C1 segment of cervical spinal cord (tissue), 14 donors: ENCODE results near the gene WNT3.

Experiments
- DNase-seq, 14 donors: peaks; one replicate each; lab custom pipeline; 2025; lab: John Stamatoyannopoulos, UW

Gene WNT3

DNA sequence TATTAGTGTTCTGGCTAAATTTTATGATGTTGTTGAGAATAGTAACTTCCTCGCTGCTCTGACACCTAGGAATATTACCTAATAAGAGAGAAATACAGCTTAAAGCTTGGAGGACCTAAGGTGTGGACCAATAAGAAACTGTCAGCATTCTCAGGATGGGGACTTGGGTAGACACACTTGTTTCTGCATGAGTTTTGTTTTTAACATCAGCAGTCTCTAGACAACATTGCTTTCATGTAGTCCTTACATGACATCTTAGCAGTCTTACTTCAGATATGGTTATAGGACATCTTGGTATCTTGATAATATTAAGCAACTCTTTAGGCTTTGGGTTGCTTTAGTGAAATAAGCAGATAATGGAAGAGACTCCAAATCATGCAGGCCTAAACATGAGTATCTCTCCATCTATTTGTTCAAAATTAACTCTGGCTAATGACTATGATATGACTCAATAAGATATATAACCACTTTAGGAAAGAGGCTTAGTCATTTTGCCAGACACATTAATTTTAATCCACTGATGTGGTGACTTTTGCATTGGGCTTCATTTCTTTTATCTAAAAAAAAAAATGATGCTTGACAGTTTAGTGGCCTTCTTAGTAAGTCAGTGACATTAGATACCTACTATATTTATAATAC lies 84.5 kb downstream of the WNT3 start:
- DNase-seq: no peak

DNA sequence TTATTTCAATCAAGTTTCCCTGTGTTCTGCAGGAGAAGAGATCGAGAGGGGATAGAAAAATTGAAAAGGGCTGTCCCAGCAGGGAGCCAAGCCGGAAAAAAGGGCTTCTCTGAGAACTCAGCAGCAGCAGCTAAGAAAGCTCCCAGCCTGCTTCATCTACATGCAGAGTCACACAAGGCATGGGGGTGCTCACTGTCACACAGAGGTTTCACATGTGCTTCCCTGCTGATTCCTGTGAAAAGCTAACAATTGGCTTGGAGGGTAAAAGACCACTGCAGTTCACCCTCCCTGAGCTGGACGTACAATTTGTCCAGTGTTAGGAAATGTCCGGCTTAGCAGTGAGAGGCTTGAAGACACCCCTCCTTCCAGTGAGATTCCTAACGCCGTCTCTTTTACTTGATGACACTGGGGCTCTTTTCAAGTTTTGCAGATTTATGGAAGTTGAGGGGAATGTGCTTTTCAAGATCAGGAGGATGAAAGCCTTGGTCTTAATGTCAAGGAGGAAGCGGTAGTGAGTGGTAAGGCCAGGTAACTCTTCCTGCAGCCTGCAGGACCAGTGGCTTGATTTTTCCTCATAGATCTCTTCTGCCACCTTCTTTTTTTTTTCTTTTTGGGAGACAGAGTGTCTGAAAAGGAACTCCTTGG lies 85.6 kb downstream of the WNT3 start:
- DNase-seq: peak in 4 of 14 donors; percentile 1 to 10 (median 2)

DNA sequence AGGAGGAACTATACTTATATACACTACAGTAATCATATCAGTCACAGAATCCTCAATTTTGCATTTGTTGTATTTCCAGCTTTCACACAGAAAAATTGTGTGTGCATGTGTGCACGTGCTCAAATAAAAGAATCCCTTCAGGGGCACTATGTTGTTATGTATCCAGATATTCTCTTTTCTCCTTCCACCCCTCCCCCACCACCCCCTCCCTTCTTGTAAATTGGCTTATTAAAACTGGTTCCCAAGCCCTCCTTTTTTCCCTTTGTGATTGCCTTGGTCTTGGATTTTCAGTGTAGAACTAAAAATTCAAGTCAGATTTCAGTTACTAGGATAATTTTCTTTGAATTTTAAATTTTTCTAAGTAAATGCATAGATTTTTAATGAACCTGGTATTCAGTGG lies 86.3 kb downstream of the WNT3 start:
- DNase-seq: no peak

DNA sequence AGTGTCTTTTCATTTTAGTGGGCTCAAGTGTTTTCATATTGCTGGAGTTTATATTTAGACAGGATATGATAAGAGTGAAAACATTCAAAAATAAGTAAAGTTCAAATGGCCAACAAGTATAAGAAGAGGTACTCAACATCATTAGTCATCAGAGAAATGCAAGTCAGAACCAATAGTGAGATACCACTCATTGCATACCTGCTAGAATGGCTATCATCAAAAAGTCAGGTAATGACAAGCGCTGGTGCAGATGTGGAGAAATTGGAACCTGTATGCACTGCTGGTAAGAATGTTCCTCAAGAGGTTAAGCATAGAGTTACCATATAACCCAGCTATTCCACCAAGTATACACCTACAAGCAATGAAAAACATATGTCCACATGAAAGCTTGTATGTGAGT lies 87.8 kb downstream of the WNT3 start:
- DNase-seq: no peak

DNA sequence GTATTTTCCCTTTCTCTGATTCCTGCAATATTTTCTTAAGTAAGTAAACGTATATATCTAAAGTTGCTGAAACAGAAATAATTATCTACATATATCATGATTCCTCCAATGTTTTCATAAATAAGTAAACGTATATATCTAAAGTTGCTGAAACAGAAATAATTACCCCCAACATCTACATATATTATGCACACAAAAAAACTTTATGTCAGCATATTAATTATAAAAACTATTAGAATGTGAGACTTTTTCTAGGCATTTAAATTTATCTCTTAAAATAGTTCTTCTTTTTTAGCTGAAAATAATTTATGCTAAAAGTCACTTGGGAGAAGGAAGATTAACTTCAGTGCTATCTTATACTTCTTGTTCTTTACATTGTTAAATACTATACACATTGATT lies 88.5 kb downstream of the WNT3 start:
- DNase-seq: no peak

DNA sequence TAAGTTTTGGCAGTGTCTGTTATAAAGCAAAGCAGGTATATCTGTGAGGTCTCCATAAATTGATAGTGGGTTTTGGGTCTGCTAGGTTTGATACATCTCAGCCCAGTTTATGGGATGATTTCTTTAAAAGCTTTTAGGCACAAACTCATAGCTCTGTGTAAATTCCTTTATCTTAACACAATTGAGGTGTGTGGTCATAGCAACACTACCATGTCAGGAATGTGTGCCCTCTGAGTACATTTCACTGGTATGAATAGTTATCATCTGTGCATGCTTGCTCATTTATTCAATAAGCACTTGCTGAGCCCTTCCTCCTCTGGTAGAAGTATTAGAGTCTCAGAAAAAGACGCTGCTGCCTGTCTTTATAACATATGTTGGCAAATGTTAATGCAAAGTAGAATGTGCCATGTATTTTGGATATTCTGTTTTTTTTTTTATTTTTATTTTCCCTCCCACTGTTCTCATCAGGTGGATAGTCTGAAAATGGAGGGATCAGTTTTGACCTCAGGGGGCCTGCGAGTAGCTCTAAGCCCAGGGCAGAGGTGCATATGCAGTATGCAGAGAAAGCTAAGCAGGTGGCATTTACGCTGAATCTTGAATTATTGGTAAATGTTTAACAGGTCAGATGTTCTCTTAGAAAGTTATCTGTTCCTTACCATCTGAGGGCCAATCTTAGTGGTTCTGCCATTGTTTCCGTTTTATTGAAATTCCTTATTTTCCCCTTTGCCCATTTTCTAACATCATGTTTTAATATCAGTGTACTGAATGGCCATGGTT lies 90.7 kb downstream of the WNT3 start:
- no peak for DNase-seq

DNA sequence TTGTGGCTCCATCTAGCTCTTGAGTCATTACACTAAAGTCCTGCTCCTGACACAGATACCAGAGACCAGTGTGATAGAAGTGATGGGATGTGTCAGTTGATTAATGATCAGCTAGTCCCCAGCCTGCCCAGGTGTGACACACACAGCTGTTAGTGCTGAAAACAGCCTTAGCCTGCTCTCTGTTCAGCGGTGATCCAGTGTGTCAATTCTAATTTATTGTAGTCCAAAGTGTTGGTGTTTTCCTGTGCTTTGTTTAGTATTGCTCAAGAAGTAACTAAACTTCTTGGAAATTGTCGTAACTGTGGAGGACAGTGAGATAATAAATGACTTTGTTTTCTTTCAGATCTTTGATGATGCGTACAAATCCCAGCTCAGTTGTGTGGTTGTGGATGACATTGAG lies 92.3 kb downstream of the WNT3 start:
- DNase-seq: no peak

DNA sequence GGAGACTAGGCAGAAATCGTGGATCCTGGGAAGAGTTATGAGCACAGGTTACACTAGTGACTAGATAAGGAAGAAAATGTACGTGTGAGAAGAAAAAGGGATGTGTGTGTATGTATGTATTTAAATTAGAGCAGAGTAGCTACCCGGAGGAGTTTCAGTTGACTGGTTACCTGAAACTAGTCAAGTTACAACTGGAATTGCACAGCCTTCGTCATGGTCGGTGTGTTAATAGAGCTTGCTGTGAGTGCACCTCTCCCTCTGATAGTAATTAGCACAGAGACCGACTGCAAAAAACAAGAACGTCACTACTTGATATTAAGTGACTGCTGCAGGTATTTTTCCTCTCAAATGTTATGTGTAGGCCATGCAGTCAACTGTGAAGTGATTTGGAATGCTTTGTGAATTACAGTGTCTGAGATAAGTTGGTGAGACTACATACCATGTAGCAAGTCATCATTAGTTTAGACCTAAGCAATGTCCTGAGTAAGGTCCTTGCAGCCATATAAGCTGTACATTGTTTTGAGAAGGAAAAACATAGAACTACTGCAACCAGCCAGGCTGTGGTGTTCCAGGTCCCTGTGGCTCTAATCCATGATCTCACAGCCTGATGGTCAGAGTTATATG lies 95.7 kb downstream of the WNT3 start:
- no peak for DNase-seq

DNA sequence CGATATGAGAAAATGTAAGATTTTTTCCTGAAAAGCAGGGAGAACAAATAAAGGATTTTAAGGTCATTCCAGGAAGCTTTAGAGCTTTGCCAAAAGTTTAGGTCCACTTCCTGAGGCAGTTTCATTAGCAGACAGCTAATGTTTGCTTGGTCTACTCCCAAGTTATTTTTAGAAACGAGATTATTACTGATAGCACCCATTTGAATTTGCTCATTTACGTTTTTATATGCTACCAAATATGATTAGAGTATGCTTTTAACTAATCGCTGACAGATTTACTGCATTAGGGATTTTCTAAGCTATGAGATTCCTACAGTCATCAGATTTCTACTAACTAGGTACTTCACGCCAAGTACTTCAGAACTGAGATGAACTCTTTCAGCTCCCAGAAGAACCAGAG lies 98.1 kb downstream of the WNT3 start:
- no peak for DNase-seq

DNA sequence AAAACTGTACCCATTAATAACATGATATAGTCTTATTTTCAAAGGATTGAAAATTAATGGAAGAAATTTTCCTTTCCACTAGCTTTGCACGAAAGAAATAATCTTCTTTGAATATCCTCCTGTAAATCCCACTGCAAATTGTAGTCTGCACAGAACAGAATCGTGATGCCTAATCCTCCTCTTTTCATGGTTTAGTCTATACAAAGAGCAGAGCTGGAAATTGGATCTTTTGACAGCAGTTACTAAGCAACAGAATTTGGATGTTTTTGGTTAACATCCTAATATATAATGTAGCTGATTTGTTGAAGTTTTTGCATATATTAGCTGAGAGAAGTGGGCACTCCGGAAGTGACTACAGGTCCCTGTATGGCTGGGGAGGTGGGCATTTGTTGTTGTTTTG lies 98.6 kb downstream of the WNT3 start:
- no peak for DNase-seq

DNA sequence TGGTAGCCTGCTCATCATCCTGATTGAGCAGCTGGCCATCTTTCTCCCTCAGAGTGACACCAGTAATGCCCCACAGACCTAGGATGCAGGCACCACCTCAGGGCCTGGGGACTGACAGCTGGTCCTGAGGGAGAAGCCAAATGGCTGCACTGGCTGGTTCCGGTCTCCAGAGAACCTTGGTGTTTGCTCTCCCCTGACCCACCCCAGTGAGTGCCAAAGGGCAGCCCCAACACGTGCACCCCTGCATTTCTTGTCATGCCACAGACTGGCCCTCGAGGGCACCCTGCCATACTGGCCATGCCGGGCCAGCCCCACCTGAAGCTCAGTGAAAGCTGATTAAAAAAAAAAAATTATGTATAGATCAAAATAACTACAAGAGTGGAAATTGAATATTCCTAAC lies 100.5 kb downstream of the WNT3 start:
- no peak for DNase-seq
